NCI-H524 treated with DMSO at 0.1 percent for 48 hours (cell line): Measurements from ENCODE around the gene PRM2.

Experiments
- DNase-seq: peaks from one replicate; lab custom pipeline; 2025; lab: John Stamatoyannopoulos, UW

Gene PRM2

DNA sequence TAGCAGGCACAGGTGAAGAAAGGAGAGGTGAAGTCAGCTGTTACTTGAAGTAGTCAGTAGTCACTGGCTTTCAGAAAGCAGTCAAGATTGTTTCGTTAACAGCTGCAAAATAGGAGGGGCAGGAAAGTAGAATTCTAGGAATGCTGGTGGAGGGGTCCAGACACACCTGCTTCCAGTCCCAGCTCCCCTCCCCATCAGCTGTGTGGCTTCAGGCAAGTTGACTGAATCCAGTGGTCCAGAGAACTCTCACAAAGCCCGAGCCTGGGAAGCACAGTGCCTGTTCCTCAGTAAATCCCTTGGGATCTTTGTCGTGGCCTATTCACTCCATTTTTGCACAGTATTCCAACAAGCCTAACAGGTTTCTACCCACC lies 15.7 kb downstream of the PRM2 start:
- no peak for DNase-seq

DNA sequence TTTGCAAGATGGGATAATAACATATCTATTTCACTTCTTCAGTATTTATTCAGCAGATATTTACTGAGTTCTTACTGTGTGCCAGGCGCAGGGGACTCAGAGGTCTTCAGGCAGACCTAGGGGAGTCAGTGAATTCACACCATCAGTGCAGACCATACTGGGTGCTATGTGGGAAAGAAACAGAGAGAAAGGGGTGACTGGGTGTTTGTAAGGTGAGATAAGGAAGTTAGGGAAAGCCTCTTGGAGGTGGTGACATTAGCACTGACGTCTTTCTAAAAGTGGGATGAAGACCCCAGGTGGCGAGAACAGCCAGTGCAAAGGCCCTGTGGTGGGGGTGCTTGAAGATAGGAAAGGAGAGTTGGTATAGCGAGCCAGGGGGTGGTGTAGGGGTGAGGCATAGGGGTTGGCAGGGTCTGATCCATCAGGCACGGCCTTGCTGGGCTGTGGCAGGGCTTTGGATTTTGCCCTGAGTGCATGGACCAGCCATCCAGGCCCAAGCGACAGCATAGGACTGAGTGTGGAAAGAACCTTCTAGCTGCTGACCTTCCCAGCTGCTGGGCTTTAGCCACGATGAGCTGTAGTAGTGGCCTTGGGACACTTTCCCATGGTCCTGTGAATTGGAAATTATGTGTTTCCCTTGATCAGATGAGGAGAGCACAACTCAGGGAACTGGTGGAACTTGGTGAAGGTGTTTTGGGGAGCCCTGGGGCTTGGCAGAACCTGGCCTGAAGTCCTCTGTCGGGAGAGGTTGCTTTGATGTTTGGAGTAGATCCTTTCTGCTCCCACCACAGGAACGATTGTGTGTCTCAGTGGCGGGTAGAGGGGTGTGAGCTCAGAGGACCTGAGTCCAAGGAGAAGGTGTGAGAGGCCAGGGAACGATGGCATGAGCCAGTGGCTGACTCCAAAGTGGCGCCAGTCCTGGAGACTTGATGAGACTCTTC lies 16.4 kb downstream of the PRM2 start:
- no peak for DNase-seq

DNA sequence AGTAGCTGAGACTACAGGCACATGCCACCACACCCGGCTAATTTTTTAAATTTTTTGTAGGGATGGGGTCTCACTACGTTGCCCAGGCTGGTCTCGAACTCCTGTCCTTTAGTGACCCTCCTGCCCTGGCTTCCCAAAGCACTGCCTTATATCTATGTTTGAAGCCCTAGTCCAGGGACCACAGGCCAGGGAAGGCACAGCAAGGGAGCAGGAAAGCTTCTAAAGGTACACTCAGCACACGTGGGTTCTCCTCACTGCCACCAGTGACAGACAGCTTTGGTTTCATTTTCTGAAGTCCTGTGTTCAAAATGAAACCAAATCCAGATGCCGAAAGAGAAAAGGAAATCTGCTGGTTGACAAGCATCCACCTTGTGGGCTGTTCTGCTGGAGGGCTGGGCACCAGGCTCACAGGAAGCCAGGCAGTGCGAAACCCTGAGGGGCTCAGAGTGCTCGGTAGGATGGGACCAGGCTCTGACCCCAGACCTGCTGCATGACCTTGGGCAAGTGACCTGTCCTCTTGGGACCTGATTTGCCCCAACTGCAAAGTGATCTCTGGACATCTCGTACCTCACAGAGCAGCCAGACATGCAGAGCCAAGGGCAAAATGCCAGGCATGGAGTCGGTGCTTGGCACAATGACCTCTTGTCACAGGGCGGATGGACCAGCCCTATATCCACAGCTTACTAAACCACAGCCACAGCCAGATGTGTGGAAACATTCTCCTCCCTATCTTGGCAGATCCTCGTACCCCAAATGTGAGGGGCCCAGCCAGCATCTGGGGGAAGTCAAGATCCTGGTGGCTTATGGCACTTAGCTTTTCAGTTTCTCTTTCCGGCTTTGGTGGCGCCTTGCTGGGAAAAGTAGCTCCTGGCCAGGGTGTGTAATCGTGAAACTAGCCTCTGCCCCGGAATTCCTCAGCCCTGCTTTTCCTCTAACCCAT lies 17.5 kb downstream of the PRM2 start:
- DNase-seq = no peak

DNA sequence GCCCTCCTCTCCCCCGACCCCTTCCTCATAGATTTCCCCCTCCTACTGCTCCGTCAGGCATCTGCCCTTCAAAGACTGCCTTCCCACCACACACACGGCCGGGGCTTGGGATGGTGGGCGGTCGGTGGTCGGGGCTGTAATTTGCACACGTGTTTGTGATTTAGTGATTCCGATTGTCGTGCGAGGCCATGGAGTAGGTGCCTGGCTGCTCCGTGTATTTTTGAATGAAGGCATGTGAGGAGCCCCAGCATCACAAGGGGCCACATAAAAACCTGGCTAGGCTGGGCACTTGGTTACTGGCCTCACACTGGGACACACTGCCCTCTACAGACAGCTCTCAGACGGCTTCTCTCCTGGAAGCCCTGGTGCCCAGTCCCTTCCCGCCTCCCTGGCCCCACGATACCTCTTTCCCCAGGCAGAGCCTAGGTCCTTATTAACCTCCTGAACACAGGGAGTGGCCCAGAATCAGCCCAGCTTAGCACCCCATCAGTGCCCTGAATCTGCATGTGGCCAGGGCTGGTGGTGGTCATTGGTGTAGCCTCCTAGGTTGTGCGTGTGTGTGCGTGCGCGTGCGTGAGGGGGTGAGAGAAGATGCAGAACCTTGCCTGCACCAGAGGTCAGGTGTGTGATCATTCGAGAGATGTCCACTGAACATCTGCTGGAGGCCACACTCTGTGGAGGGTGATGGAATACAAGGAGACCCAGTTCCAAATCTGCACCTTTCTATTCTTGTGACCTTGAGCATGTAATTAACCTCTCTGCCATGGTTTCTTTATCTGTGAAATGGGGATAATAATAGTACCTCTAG lies 18.9 kb downstream of the PRM2 start:
- DNase-seq = peak; percentile 60

DNA sequence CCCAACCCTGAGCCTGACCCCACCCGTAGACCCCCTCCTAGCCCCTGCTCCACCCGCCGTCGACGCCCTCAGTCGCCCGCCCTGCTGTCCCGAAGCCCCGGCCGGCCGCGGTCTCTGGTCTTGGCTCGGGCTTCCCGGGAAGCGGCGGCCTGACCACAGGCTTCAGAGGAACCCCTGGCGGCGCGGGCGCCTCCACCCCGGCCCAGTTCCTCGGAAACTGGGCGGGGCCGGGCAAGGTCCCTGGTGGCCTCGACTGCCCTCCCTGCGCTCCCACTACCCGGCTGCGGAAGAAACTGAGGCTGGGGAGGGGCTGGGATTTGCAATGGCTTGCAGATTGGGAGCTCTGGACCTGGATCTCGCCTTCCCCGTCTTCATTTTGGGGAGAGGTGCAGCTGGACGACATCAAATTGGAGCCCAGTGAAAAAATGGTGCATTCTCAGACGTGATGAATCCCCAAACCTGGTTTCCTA lies 19.6 kb downstream of the PRM2 start:
- DNase-seq = no peak

DNA sequence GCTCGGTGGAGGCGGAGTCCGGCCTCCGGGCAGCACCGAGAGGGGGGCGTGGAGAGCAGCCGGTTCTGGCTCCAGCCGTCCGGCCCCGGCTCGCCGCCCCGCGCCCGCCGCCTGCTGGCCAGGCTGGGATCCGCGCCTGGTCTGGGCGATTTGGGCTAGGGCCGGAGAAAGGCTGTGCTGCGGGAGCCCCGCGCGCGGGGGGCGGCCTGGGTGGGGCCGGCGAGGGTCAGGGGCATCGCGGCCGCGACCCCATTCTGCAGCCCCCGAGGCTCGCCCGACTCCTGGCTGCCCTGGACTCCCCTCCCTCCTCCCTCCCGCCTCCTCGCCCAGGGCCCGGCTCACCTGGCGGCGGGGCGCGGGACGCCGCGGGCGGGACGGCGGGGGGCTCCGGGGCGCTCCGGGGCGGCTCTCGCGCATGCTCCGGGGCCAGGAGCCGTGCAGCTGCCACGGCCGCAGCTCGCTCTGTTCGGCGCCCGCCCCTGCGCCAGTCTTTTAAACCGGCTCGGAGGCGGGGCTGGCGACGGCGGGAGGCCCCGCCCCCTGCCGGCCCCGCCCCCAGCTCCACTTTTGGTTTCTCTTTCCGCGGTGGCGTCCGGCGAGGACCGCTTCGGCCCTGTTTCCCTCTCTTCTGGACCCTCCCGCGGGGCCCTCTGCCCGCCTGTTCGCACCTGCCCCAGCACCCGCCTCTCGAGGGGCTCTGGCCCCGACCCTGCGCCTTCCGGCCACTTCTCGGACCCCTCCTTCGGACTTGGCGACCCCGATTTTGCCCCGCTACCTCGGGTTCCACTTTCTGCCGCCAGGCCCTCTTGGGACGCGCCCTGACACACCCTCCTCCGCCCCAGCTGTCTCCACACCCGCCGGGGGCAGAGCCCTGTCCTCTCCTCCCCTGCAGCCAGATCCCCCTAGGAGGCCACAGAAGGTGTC lies 20.3 kb downstream of the PRM2 start, which contains the start of gene SOCS1:
TSS of gene SOCS1 (minus strand) at position 468 of the 924 bp plus-strand sequence. CDS start 726 bp downstream, outside the sequence.
- DNase-seq = no peak

DNA sequence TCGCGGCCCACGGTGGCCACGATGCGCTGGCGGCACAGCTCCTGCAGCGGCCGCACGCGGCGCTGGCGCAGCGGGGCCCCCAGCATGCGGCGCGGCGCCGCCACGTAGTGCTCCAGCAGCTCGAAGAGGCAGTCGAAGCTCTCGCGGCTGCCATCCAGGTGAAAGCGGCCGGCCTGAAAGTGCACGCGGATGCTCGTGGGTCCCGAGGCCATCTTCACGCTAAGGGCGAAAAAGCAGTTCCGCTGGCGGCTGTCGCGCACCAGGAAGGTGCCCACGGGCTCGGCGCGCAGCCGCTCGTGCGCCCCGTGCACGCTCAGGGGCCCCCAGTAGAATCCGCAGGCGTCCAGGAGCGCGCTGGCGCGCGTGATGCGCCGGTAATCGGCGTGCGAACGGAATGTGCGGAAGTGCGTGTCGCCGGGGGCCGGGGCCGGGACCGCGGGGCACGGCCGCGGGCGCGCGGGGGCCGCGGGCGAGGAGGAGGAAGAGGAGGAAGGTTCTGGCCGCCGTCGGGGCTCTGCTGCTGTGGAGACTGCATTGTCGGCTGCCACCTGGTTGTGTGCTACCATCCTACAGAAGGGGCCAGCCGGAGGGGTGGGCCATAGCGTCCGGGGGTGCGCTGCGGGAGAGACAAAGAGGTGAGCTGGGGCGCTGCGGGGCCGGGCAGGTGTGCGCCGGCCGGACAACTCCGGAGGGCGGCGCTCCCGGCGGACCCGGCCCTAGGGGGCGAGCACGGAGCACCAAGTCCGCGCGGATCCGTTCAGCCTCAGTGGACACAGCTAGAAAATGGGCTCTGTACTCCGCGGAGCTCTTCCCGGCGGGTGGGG lies 21.2 kb downstream of the PRM2 start:
- no peak for DNase-seq

DNA sequence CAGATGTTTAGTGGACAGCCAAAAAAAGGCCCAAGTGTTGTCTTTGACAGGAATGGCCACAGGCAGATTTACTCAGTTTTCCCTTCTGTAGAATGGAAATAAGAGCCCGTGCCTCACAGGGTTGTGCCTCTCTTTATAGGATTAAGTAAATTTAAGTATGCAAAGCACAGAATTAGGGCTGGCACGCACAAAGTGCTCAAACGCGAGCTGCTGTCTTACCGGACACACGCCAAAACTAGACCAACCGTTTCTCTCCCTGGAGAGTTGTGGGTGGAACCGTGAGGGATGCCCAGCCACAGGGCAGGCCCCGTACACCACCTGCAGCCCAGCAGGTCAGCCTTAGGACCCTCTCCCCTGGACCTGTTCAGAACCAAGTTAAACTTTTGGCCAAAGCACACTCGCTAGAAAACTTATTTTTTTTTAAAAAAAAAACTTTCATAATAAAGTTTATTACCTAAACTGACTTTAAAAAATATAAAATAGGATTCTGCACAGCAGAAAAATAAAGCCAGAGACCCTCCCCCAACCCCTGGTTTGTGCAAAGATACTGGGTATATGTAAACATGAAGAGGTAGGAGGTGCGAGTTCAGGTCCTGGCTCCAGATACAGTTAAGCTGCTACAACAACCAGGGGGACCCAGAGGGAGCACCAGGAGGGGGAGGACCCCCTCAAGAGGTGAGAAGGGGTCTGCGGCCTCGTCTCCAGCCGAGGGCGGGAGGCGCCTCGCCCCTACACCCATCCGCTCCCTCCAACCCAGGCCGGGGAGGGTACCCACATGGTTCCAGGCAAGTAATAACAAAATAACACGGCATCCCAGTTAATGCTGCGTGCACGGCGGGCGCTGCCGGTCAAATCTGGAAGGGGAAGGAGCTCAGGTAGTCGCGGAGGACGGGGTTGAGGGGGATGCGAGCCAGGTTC lies 22.0 kb downstream of the PRM2 start:
- DNase-seq = no peak

DNA sequence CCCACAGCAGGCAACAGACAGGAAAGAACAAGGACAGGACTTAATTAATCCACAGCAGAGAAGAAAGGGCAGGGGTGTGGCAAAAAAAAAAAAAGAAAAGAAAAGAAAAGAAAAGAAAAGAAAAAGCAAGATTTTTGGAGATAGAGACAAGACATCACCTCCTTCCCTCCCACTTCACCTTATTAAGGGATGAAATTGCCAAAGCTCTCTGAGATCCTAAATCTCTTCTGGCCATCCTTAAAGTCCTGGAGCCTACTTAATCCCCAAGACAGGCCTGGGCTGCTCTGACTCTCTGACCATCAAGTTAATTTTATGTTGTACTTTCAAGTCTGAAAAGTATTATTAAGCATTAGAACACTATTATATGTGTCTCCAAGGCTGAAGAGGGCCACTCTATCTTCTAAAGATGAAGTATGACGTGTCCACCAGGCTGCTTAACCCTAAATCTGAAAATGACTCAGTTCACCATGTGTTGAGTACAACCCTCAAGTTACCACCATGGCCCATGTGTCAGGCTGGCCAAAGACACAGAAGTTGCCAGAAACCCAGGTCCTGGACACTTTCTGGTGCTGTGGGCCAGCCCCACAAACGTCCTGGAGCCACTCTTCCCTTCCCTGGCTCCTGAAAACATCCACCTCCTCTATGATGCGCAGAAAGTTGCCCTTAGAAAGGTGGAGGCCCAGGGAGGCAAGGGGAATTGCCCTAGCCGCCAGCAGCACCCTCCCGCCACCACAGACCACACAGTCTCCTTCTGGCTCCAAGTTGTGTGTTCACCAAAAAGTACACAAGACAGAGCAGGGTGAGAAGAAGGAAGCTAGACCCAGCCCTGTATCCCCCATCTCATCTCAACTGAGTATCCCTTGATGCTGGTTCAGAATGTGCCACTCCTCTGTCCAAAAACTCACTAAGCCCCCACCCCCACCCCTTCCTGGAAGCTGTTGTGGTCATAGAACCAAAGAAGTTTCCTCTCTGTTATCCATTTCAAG lies 23.0 kb downstream of the PRM2 start:
- DNase-seq = no peak

DNA sequence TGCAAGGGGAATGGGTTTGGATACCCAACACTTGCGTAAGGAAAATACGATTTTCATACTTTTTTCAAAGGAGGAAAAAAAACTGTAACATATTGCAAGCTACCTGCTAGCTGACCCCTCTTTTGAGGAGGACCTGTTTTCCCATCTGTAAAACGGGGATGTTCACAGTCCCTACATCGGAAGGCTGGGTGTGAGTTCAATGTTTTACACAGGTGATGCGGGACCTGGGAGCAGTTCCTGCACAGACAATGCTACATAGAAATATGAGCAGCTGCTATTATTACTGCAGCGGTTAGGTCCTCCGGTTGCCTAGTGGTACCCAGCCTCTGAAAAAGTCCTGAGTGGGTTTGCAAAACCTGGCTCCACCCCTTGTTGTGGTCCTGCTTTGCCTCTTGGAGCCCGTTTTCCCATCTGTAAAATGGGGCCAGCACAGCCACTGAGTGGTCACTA lies 23.8 kb downstream of the PRM2 start:
- DNase-seq = no peak

DNA sequence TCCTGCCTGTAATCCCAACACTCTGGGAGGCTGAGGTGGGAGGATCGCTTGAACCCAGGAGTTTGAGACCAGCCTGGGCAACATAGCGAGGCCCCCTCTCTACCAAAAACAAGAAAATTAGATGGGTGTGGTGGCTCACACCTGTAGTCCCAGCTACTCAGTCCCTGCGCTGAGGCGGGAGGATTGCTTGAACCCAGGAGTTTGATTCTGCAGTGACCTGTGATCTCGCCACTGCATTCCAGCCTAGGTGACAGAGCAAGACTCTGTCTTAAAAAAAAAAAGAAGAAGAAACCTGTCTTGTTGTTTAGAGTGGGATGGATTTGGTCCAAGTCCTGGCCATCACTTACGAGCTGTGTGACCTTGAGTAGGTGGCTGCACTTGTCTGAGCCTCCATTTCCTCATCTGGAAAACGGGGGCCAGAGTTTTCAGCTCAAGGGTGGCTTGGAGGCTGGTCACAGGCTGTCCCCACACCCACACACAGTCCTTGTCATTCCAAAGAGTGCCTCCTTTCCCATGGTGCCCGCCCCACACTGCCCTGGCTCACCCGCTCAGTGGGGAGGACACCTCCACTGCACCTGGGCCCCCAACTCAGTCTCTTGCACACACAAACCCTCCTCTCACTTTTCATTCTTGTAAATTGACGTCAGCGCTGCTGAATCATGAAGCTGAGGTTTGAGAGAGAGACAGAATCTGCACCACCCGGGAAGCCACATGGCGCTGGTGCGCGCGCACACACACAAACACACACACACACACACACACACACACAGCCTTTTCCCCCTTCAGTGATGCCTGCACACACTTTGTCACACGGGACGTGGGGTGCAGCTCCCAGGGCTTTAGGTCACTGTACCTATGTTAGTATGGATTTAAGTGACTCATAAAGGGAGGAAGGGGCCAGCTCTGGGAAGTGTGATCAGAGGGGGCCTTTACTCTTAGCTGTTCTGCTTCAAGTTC lies 24.5 kb downstream of the PRM2 start:
- DNase-seq = no peak

DNA sequence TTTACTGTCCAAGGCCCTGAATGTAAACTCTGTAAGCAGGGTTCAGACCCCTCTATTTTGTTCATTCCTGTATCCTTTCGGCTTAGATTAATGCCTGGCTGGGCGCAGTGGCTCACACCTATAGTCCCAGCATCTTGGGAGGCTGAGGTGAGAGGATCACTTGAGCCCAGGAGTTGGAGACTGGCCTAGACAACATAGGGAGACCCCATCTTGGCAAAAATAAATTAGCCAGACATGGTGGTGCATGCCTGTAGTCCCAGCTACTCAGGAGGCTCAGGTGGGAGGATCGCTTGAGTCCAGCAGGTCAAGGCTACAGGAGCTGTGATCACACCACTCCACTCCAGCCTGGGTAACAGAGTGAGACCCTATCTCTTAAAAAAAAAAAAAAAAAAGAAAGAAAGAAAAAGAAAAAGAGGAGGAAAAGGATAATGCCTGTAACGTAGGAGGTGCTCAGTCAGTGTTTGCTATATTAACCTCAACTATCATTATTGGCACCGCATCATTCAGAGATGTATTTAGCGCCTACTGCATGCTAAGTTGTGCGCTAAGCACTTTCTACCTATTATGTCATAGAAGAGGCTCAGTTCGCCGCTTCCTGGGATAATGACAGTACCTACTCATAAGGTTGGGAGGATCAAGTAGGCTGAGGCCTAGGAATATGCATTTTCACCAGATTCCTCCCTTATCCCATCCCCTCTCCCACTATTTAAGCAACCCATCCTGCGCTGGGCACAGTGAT lies 25.3 kb downstream of the PRM2 start:
- no peak for DNase-seq

DNA sequence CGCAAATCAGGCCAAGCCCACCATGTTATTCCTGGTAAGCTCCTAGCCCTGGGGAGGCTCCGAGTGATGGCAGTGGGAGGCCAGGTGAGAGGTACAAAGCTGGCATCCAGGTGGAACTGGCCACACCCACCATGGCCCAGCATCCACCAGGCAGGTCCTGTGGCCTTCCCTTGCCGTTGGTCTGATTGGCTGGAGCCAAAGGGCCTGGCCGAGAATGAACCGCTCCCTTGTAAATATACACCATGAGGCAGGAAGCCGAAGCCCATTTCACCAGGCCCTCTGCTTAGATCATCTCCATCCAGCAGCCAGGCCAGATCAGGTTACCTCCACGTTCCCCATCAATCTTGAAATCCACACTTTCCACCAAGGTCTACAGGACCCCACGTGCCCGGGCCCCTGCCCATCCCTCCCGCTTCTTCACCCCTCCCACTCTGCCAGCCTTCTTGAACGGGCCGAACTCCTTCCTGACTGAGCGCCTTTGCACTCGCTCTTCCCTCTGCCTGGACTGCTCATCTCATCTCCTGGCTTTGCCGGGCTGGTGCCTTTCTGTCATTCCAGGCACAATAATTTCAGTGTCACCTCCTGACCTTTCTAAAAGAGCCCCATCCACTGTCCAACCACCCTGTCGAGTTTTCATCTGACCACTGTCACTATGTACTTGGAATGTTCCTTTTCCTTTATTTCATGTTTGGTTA lies 26.0 kb downstream of the PRM2 start:
- DNase-seq = no peak

DNA sequence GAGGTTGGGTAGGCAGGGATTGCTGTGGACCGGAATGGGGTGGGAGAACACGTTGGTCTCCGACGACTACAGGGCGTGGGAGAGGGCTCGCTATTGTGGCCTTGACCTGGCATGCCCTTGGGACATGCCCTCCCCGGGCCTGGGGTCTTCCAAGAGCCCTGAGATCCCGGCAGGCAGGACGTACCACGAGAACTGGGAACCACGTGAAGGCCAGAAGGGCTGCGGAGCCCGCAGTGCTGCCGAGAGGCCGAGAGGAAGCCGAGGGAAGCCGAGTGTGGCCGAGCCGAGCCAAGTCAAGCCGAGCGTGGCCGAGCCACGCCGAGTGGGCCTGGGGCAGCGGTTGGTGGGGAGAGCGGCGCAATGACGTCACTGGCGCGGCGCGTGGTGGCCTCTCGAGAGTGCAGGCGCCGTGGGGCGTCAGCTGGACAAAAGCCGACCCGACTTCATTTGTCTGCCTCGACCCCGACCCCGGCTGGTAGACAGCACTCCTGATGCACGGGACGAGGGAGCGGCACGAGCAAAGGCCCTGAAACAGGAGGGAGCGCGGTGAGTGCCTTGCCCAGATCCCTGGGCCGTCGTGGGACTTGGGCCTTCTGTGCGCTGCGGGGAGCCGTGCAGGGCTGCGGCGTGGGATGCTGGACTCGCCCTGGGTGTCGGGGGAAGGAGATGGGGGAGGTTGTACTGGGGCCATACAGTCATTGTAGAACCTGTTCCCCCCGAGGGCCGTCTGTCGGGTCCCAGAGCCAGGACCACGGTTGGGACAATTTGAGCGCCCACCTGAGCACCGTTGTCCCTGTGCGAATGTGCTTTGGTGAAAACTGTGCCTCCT lies 26.8 kb downstream of the PRM2 start:
- no peak for DNase-seq
